Brain microvascular endothelial cell (primary cell): ENCODE data around the gene CPT1A.

ENCODE experiments used
- DNase-seq: peaks from one replicate; pipeline ENCODE4 v3.0.0-alpha.2; 2020
- H3K27ac ChIP-seq: fragments of 250-450 bp; sonication (Bioruptor Pico); 2 replicates; pipeline ENCODE4 v1.5.1; 2020; ENCODE audit warnings: mild to moderate bottlenecking, moderate library complexity
- H3K27me3 ChIP-seq: fragments of 250-450 bp; sonication (Bioruptor Pico); replicated peaks from 2 replicates; pipeline ENCODE4 v1.5.1; 2020; ENCODE audit warnings: mild to moderate bottlenecking
- H3K36me3 ChIP-seq: fragments of 250-450 bp; sonication (Bioruptor Pico); replicated peaks from 2 replicates; pipeline ENCODE4 v1.5.1; 2020; ENCODE audit warnings: mild to moderate bottlenecking
- H3K4me3 ChIP-seq: 2 replicates; pipeline ENCODE4 v1.5.1; 2011; ENCODE audit warnings: low read depth, mild to moderate bottlenecking, control low read depth, low read length, moderate library complexity
- in situ Hi-C: cut with HindIII; loops from 2 replicates; pipeline ENCODE4 v1.10.0; 2017; ENCODE audit warnings: low sequenced_read_pairs, low pct_ligation_motif_present
- TF ChIP-seq, protein P1 (sequence below): IDR thresholded peaks from 2 replicates; pipeline ENCODE4 v1.5.1; 2011; ENCODE audit warnings: low read depth, mild to moderate bottlenecking, moderate library complexity, low read length, control low read depth, inconsistent platforms; ENCODE audit errors: missing control alignments

CPT1A gene

DNA sequence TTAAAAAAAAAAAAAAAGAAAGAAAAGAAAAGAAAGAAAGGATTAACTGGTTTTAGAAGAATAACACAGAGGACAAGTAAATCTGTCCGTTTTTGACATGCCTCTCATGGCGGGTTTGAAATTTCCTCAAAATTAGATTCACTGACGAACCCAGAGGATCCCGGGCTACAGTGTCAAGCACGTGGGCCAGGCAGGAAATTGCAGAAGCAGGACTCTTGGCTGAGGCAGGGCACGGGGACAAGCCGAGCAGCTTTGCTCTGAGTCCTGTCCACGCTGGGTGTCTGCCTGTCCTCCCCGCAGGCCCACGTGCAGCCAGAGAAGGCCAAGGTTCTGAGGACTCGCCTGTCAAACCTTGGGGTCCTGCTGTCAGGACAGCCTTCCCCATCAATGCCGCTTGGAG, 132.7 kb downstream of the CPT1A start:
- Histone ChIP-seq H3K27me3 (peaks cover 31% of the 10 kb centered on the region), H3K4me3 (no peak overlapping the region), H3K27ac (no peak overlapping the region), H3K36me3 (no peaks in the 10 kb centered on the region)
- in situ Hi-C loops, result no loop called here
- TF ChIP-seq, protein P1, sequence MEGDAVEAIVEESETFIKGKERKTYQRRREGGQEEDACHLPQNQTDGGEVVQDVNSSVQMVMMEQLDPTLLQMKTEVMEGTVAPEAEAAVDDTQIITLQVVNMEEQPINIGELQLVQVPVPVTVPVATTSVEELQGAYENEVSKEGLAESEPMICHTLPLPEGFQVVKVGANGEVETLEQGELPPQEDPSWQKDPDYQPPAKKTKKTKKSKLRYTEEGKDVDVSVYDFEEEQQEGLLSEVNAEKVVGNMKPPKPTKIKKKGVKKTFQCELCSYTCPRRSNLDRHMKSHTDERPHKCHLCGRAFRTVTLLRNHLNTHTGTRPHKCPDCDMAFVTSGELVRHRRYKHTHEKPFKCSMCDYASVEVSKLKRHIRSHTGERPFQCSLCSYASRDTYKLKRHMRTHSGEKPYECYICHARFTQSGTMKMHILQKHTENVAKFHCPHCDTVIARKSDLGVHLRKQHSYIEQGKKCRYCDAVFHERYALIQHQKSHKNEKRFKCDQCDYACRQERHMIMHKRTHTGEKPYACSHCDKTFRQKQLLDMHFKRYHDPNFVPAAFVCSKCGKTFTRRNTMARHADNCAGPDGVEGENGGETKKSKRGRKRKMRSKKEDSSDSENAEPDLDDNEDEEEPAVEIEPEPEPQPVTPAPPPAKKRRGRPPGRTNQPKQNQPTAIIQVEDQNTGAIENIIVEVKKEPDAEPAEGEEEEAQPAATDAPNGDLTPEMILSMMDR, result no peak
- DNase-seq, result no peak

- no peak overlapping the region for H3K27ac ChIP-seq
- H3K36me3 ChIP-seq, result no peaks in the 10 kb centered on the region
- TF ChIP-seq, protein P1, result no peak
- in situ Hi-C loops, result no loop called here
- no peak for DNase-seq
- peaks cover 36% of the 10 kb centered on the region for H3K27me3 ChIP-seq
- no peak overlapping the region for H3K4me3 ChIP-seq
These were observed 134.2 kb downstream of the CPT1A start for GRCh38 chr11:68707527-68707926.

DNA sequence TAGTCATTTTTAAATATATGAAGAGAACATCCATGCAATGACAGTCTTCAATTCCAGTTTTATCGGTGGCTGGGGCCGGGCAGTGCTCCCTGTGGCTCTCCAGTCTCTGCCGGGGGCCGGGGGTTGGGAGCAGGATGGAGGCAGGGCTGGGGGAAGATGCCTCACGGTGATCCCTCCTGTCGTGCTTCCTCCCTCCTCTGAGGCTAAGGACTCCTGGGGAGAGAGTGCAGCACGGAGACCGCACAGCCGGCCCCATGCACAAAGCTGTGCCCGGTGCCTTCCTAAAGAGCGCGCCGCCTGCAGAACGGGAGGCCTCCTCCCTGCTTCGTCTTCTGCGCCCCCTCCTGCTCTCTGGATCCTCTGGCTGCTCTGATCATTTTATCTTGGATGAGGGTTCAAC, 136.8 kb downstream of the CPT1A start:
- TF ChIP-seq, protein P1, result no peak
- no peak for DNase-seq
- no peaks in the 10 kb centered on the region for H3K36me3 ChIP-seq
- no peak overlapping the region for H3K4me3 ChIP-seq
- no peak overlapping the region for H3K27ac ChIP-seq
- H3K27me3 ChIP-seq, result peaks cover 33% of the 10 kb centered on the region
- in situ Hi-C loops, result no loop called here
